ENCODE data around the gene MYCN.

The MYCN gene

DNA sequence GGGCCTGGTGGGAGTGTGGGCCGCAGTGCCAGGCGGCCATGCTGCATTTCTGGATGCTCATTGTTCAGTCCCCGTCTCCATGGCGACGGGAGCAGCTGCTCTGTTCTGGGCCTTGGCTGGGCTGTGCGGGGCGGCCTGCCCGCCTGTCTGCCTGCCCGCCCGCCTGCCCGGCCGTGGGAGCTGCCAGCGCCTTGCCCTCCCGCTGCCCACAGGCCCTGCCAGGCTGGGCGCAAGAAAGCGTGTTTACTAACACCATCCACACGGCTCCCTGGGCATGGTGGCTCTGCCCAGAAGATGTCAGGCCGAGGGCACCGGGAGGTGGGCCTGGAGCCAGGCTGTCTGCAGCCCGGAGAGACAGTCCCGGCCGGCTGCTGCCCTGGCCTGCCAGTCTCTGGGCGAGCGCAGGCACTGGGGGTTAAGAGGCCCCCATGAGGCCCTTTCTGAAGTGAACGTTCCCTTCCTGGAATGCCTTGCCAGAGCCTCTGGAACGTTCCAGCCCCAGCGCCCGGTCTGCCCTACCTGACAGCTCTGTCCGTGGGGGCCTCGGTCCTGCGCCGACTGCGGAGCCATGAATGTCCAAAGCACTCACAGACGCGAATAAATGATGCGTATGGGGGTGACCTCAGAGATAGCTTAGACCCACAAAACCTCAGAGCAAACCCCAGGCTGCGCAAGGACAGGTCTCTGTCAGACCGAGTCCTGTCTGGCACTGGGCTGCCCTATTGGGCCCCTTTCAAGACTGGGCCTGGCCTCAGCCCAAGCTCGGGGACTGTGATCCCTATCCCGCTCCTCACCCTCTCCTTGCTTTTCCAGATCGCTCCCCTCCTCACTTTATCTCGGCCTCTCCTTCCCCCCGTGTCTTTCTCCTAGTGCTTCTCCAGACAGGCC lies 44.3 kb downstream of the MYCN start:
- Histone ChIP-seq H3K4me3 (ENCODE audit: low read depth in 1 of 2, low read length in 1 of 2) (no peak overlapping the region), H3K36me3 (no peaks in the 10 kb centered on the region), H3K27ac (no peak overlapping the region), H3K27me3 (peaks cover 16% of the 10 kb centered on the region), H3K9me3 (no peaks in the 10 kb centered on the region), H3K4me1 (ENCODE audit: control insufficient read depth in 1 of 2, insufficient read depth in 1 of 2, low read depth in 1 of 2, low read length in 1 of 2) (no peaks in the 10 kb centered on the region)
- TF ChIP-seq, protein P1, sequence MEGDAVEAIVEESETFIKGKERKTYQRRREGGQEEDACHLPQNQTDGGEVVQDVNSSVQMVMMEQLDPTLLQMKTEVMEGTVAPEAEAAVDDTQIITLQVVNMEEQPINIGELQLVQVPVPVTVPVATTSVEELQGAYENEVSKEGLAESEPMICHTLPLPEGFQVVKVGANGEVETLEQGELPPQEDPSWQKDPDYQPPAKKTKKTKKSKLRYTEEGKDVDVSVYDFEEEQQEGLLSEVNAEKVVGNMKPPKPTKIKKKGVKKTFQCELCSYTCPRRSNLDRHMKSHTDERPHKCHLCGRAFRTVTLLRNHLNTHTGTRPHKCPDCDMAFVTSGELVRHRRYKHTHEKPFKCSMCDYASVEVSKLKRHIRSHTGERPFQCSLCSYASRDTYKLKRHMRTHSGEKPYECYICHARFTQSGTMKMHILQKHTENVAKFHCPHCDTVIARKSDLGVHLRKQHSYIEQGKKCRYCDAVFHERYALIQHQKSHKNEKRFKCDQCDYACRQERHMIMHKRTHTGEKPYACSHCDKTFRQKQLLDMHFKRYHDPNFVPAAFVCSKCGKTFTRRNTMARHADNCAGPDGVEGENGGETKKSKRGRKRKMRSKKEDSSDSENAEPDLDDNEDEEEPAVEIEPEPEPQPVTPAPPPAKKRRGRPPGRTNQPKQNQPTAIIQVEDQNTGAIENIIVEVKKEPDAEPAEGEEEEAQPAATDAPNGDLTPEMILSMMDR (IDR thresholded peaks at IDR 0.05), result no peak

DNA sequence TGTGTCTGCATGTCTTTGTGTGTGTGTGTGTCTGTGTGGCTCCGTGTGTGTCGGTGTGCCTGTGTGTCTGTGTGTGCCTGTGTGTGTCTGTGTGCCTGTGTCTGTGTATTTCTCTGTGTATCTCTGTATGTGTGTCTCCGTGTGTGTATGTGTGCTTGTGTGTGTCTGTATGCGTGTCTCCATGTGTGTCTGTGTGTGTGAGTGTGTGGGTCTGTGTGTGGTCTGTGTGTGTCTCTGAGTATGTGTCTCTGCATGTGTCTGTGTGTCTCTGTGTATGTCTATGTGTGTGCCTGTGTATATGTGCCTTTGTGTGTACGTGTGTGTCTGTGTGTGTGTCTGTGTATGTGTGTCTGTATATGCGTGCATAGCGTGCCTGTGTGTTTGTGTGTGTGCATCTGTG lies 45.2 kb downstream of the MYCN start:
- Histone ChIP-seq H3K27me3 (peaks cover 16% of the 10 kb centered on the region), H3K36me3 (no peaks in the 10 kb centered on the region), H3K4me3 (ENCODE audit: low read depth in 1 of 2, low read length in 1 of 2) (no peak overlapping the region), H3K4me1 (ENCODE audit: control insufficient read depth in 1 of 2, insufficient read depth in 1 of 2, low read depth in 1 of 2, low read length in 1 of 2) (no peaks in the 10 kb centered on the region), H3K9me3 (no peaks in the 10 kb centered on the region), H3K27ac (no peak overlapping the region)
- TF ChIP-seq, protein P1 (IDR thresholded peaks at IDR 0.05), result no peak

DNA sequence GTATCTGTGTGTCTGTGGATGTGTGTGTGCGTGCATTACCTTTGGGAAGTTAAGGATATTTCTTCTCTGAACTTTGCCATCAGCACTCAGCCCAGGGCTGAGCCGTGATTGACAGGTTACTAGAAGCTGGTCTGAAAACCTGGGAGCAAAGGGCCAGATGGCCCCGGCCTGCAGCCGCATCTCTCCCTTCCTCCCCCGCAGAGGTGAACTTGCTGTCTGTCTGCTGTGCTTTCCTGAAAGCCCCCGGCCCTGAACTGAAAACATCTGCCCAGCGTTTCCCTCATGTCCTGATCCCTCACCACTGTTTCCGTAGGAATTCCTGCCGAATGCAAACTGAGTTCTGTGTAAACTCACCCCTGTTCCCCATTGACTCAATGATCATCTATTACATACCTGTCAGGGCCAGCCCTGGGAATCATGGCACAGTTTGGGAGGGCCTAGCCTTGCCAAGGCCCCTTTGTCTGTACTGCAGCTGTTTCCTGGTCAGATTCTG lies 45.8 kb downstream of the MYCN start:
- H3K4me1 ChIP-seq (ENCODE audit: control insufficient read depth in 1 of 2, insufficient read depth in 1 of 2, low read depth in 1 of 2, low read length in 1 of 2), result no peaks in the 10 kb centered on the region

DNA sequence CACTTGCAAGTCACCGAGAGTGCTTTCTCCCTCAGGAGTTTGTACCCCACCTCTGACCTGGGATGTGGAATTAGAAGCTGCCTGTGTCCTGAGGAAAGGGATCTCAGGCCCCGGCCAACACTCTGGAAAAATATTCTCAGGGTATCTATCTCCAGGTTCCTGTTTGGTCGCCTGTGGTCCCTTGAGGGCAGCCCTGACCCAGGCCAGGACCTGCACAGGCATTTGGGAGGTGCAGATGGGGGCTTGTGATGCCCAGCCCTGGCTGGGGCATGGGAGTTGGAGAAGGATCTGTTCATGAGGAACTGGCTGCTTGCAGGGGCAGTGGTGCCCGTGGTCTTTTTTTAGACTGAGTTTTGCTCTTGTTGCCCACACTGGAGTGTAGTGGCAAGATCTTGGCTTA lies 46.3 kb downstream of the MYCN start:
- Histone ChIP-seq H3K4me1 (ENCODE audit: control insufficient read depth in 1 of 2, insufficient read depth in 1 of 2, low read depth in 1 of 2, low read length in 1 of 2) (no peaks in the 10 kb centered on the region), H3K9me3 (no peaks in the 10 kb centered on the region)
- TF ChIP-seq, protein P1 (IDR thresholded peaks at IDR 0.05), result no peak

More for the DNA sequence above, 45.8 kb downstream of the MYCN start:
- no peak overlapping the region for H3K27ac ChIP-seq
- no peaks in the 10 kb centered on the region for H3K36me3 ChIP-seq
- H3K27me3 ChIP-seq, result peaks cover 16% of the 10 kb centered on the region
- TF ChIP-seq, protein P1 (IDR thresholded peaks at IDR 0.05), result no peak
- no peaks in the 10 kb centered on the region for H3K9me3 ChIP-seq
- no peak overlapping the region for H3K4me3 ChIP-seq (ENCODE audit: low read depth in 1 of 2, low read length in 1 of 2)

DNA sequence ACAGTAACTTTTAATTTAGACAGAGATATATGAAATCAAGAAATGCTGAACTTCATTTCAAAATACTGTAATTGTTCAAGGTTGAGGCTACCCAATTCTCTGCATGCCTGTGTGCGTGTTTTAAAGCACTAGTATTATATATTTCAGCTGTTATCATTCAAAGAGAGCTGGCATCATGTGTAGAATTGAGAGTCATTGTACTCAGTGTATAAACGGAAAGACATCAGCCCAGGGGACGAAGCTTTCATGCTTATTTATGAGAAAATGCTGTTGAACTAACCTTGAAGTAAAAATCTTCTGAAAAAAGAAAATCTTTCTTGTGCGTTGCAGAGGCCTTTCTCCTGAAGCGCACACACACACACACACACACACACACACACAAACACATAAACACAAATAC lies 48.4 kb downstream of the MYCN start:
- Histone ChIP-seq H3K36me3 (no peaks in the 10 kb centered on the region), H3K27ac (no peak overlapping the region), H3K27me3 (no peaks in the 10 kb centered on the region), H3K9me3 (no peaks in the 10 kb centered on the region), H3K4me3 (ENCODE audit: low read depth in 1 of 2, low read length in 1 of 2) (no peak overlapping the region), H3K4me1 (ENCODE audit: control insufficient read depth in 1 of 2, insufficient read depth in 1 of 2, low read depth in 1 of 2, low read length in 1 of 2) (no peaks in the 10 kb centered on the region)
- TF ChIP-seq, protein P1 (IDR thresholded peaks at IDR 0.05), result no peak

More for the DNA sequence above, 46.3 kb downstream of the MYCN start:
- Histone ChIP-seq H3K4me3 (ENCODE audit: low read depth in 1 of 2, low read length in 1 of 2) (no peak overlapping the region), H3K36me3 (no peaks in the 10 kb centered on the region), H3K27ac (no peak overlapping the region), H3K27me3 (peaks cover 15% of the 10 kb centered on the region)
